RWPE2 (cell line): ENCODE data around the gene CELA1.

Experiments
- ATAC-seq: fragments of 200-7000 bp; cut with Tn5 transposase; 3 replicates; pipeline ENCODE4 v1.9.1; 2021; ENCODE audit warnings: low read depth
- DNase-seq: peaks from one replicate; pipeline ENCODE4 v3.0.0-alpha.2; 2020; ENCODE audit warnings: low spot score
- H3K27ac ChIP-seq: fragments of 450-650 bp; 2 replicates; pipeline ENCODE4 v1.5.1; 2017; ENCODE audit warnings: mild to moderate bottlenecking; ENCODE audit not compliant: poor library complexity, severe bottlenecking
- H3K27me3 ChIP-seq: fragments of 250-450 bp; sonication (Bioruptor Pico); 2 replicates; pipeline ENCODE4 v1.5.1; 2021; ENCODE audit warnings: mild to moderate bottlenecking, moderate library complexity; ENCODE audit not compliant: insufficient read depth, poor library complexity, severe bottlenecking
- H3K36me3 ChIP-seq: fragments of 250-450 bp; sonication (Bioruptor Pico); 2 replicates; pipeline ENCODE4 v1.5.1; 2020; ENCODE audit warnings: low read depth, mild to moderate bottlenecking, moderate library complexity
- H3K4me1 ChIP-seq: fragments of 250-450 bp; sonication (Bioruptor Pico); 2 replicates; pipeline ENCODE4 v1.5.1; 2021; ENCODE audit warnings: mild to moderate bottlenecking, moderate library complexity; ENCODE audit not compliant: insufficient read depth, poor library complexity, severe bottlenecking
- H3K4me3 ChIP-seq: fragments of 250-450 bp; sonication (Bioruptor Pico); 2 replicates; pipeline ENCODE4 v1.5.1; 2021; ENCODE audit warnings: mild to moderate bottlenecking, moderate library complexity; ENCODE audit not compliant: severe bottlenecking
- H3K9me3 ChIP-seq: fragments of 250-450 bp; sonication (Bioruptor Pico); 2 replicates; pipeline ENCODE4 v1.5.1; 2021; ENCODE audit warnings: mild to moderate bottlenecking, moderate library complexity; ENCODE audit not compliant: severe bottlenecking
- CTCF ChIP-seq: fragments of 450-650 bp; IDR thresholded peaks from one replicate; pipeline ENCODE4 v1.5.1; 2017; ENCODE audit warnings: mild to moderate bottlenecking, moderate library complexity; ENCODE audit not compliant: poor library complexity, severe bottlenecking

Gene CELA1

GRCh38 chr12:51346581-51346980, at the start of gene CELA1:
Gene CELA1 (minus strand): TSS chr12:51346679. CDS start chr12:51346638, 41 bp downstream.
- Histone ChIP-seq H3K36me3 (no peaks in the 10 kb centered on the region), H3K9me3 (no peaks in the 10 kb centered on the region), H3K4me1 (no peaks in the 10 kb centered on the region), H3K4me3 (no peak within 1 kb of the TSS), H3K27ac (no peak within 1 kb of the TSS), H3K27me3 (no peaks in the 10 kb centered on the region)
- ATAC-seq (no peak), DNase-seq (no peak)
- TF ChIP-seq CTCF, result no peak

- Histone ChIP-seq H3K27me3 (no peaks in the 10 kb centered on the region), H3K9me3 (no peaks in the 10 kb centered on the region), H3K4me1 (peaks cover 22% of the 10 kb centered on the region), H3K27ac (peak overlapping the region; percentile 88), H3K36me3 (no peaks in the 10 kb centered on the region), H3K4me3 (no peak overlapping the region)
- no peak for ATAC-seq
- no peak for DNase-seq
- no peak for TF ChIP-seq CTCF
Observed at GRCh38 chr12:51395283-51396230, 49.1 kb upstream of the CELA1 start.

- Histone ChIP-seq H3K9me3 (no peaks in the 10 kb centered on the region), H3K27me3 (no peaks in the 10 kb centered on the region), H3K36me3 (no peaks in the 10 kb centered on the region), H3K27ac (peak overlapping the region; percentile 88), H3K4me3 (no peak overlapping the region), H3K4me1 (peaks cover 29% of the 10 kb centered on the region)
- DNase-seq (peak; percentile 88), ATAC-seq (peak; percentile 86)
- no peak for TF ChIP-seq CTCF
Observed at GRCh38 chr12:51393676-51394545, 47.4 kb upstream of the CELA1 start.

- Histone ChIP-seq H3K9me3 (no peaks in the 10 kb centered on the region), H3K27ac (peak overlapping the region; percentile 88), H3K36me3 (no peaks in the 10 kb centered on the region), H3K27me3 (no peaks in the 10 kb centered on the region), H3K4me3 (no peak overlapping the region), H3K4me1 (peaks cover 41% of the 10 kb centered on the region)
- DNase-seq (no peak), ATAC-seq (no peak)
- no peak for TF ChIP-seq CTCF
Observed at GRCh38 chr12:51392556-51393237, 46.2 kb upstream of the CELA1 start.
